ENCODE measurements around the gene COX7B.

Gene COX7B

DNA sequence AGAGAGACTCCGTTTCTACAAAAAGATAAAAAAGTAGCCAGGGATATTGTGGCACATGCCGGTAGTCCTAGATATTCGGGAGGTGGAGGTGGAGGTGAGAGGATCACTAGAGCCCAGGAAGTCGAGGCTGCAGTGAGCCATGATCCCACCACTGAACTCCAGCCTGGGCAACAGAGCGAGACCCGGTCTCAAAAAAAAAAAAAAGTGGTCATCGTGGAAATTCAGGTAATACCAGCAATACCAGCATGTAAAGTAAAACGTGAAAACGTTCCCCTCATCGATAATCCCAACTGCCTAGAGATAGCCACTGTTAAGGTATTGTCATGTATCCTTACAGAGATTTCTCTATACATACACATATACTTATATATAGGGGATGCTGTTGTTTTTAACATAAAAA, 5.6 kb upstream of the COX7B start:
- Histone ChIP-seq H3K27me3 (ENCODE audit: low read depth, low read length) (no peaks in the 10 kb centered on the region), H3K36me3 (replicated peaks; ENCODE audit: low read depth, low read length) (peaks cover 9% of the 10 kb centered on the region), H3K4me1 (ENCODE audit: low read length) (peaks cover 12% of the 10 kb centered on the region), H3K27ac (ENCODE audit: low read length) (no peak overlapping the region), H3K9ac (ENCODE audit: low read length) (peak overlapping the region; percentile 97), H2AFZ (ENCODE audit: low read depth, low read length) (no peak overlapping the region), H3K9me3 (ENCODE audit: insufficient read depth, low read length) (no peaks in the 10 kb centered on the region), H3K79me2 (ENCODE audit: low read length) (peaks cover 60% of the 10 kb centered on the region), H4K20me1 (ENCODE audit: insufficient read depth, low read length) (peaks cover 12% of the 10 kb centered on the region), H3K4me3 (ENCODE audit: low read length) (peak overlapping the region; percentile 99), H3K4me2 (ENCODE audit: low read length) (peak overlapping the region; percentile 74)
- TF ChIP-seq, protein P1, sequence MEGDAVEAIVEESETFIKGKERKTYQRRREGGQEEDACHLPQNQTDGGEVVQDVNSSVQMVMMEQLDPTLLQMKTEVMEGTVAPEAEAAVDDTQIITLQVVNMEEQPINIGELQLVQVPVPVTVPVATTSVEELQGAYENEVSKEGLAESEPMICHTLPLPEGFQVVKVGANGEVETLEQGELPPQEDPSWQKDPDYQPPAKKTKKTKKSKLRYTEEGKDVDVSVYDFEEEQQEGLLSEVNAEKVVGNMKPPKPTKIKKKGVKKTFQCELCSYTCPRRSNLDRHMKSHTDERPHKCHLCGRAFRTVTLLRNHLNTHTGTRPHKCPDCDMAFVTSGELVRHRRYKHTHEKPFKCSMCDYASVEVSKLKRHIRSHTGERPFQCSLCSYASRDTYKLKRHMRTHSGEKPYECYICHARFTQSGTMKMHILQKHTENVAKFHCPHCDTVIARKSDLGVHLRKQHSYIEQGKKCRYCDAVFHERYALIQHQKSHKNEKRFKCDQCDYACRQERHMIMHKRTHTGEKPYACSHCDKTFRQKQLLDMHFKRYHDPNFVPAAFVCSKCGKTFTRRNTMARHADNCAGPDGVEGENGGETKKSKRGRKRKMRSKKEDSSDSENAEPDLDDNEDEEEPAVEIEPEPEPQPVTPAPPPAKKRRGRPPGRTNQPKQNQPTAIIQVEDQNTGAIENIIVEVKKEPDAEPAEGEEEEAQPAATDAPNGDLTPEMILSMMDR (IDR thresholded peaks at IDR 0.05; ENCODE audit: low read depth, low read length) = no peak
- TF ChIP-seq EZH2phosphoT487 (IDR thresholded peaks at IDR 0.05; ENCODE audit: low read depth) = no peak

DNA sequence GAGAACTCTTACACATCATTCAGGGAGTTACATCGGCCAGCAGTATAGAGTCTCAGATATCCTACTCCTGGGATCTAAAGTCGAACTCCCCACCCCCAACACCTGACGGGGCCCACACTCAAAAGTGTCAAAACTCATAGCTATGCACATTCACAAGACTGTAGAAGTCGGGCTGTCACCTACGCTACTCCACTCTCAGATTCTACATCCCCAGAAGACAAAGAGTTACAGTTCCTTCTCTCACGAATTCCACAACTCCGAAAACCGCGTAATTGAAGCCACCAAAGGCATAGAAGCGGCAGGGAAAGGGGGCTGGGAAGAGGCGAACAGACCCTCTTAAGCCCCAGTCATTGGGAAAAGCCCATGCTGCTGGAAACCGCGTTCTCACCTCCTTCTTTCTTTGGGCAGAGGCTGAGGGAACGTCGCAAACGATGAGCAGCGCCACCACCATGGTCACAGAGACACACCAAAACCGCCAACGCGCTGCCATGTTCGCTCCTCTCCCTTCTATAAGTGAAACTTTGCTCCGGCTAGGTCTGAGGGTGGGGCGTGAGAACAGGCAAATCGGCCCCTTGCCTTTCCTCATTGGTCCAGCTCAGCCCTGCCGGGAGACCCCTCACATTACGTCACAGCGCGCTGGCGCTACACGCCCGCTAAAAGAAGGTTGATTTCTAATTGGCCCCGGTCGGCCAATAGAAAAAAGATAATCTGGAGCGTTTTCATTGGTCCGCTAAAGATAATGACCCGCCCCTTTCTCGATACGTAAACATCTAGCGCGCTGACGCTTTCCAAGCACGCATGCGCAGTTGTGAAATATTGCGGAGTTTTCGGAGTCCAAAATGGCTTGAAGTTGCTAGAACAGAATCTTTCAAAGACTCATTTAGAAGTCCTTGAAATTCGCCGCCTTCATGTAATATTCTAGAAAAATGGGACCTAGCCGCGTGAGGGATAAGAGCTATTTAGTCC, 4.1 kb upstream of the COX7B start, which contains the start of gene MAGT1:
Gene MAGT1 (minus strand): TSS at position 515 of the 966 bp plus-strand sequence. CDS start 25 bp downstream, at position 490.
- peak within 1 kb of the TSS; percentile 74 for H3K4me2 ChIP-seq (ENCODE audit: low read length)
- peak within 1 kb of the TSS; percentile 97 for H3K9ac ChIP-seq (ENCODE audit: low read length)

DNA sequence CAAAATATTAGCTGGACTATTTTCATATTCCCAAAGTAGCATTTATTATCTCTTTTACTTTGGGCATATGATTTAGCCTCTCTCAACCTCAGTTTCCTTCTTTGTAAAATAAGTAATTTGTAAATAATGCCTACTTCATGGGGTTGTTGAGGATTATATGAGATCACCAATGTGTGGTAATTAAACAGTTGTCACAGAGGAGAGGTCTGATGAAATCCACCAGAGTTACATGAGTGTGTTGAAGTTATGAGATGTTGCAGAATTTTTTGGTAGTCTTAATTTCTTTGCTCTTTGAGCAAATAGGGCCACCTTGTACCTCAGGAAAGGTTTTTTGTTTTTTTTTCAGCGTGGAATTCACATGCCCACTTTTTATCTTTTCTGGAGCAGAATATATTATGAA, 1.4 kb downstream of the COX7B start:
- Histone ChIP-seq H3K79me2 (ENCODE audit: low read length) (peaks cover 36% of the 10 kb centered on the region), H3K27ac (ENCODE audit: low read length) (no peak overlapping the region), H3K4me3 (ENCODE audit: low read length) (peak overlapping the region; percentile 100), H3K4me1 (ENCODE audit: low read length) (peaks cover 11% of the 10 kb centered on the region), H3K9me3 (ENCODE audit: insufficient read depth, low read length) (no peaks in the 10 kb centered on the region), H3K4me2 (ENCODE audit: low read length) (peak overlapping the region; percentile 85), H3K36me3 (replicated peaks; ENCODE audit: low read depth, low read length) (peaks cover 23% of the 10 kb centered on the region), H4K20me1 (ENCODE audit: insufficient read depth, low read length) (no peaks in the 10 kb centered on the region), H3K9ac (ENCODE audit: low read length) (peak overlapping the region; percentile 90; the same call in 1 of the 2 replicates), H2AFZ (ENCODE audit: low read depth, low read length) (no peak overlapping the region), H3K27me3 (ENCODE audit: low read depth, low read length) (no peaks in the 10 kb centered on the region)
- TF ChIP-seq, protein P1 (IDR thresholded peaks at IDR 0.05; ENCODE audit: low read depth, low read length) = no peak
- no peak for TF ChIP-seq EZH2phosphoT487 (IDR thresholded peaks at IDR 0.05; ENCODE audit: low read depth)

More for the DNA sequence above, 4.1 kb upstream of the COX7B start, which contains the start of gene MAGT1:
- peaks cover 12% of the 10 kb centered on the region for H3K4me1 ChIP-seq (ENCODE audit: low read length)
- H3K27ac ChIP-seq (ENCODE audit: low read length) = peak within 1 kb of the TSS; percentile 77
- H3K79me2 ChIP-seq (ENCODE audit: low read length) = peaks cover 59% of the 10 kb centered on the region
- no peaks in the 10 kb centered on the region for H3K27me3 ChIP-seq (ENCODE audit: low read depth, low read length)
- H4K20me1 ChIP-seq (ENCODE audit: insufficient read depth, low read length) = peaks cover 8% of the 10 kb centered on the region
- no peaks in the 10 kb centered on the region for H3K9me3 ChIP-seq (ENCODE audit: insufficient read depth, low read length)
- TF ChIP-seq EZH2phosphoT487 (IDR thresholded peaks at IDR 0.05; ENCODE audit: low read depth) = no peak
- TF ChIP-seq, protein P1 (IDR thresholded peaks at IDR 0.05; ENCODE audit: low read depth, low read length) = 0 out of 2 replicates have a peak, but pooled peaks have one; percentile 11
- H2AFZ ChIP-seq (ENCODE audit: low read depth, low read length) = peak within 1 kb of the TSS; percentile 60; the same call in 1 of the 2 replicates
- peaks cover 5% of the 10 kb centered on the region for H3K36me3 ChIP-seq (replicated peaks; ENCODE audit: low read depth, low read length)
- H3K4me3 ChIP-seq (ENCODE audit: low read length) = peak within 1 kb of the TSS; percentile 99

DNA sequence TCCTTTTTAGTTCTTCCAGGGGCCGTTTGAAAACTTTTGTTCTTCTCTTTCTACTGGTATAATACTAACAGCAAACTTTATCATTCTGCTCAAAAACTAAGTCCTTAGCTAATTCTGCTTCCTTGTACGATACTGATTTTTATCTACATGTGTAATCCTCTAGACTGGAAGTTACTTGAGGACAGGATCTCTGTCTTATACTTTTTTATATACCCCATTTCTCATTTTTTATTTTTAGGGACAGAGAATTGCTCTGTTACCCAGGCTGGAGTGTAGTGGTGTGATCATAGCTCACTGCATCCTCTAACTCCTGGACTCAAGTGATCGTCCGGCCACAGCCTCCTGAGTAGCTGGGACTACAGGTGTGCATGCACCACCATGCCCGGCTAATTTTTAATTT, 2.2 kb downstream of the COX7B start:
- TF ChIP-seq, protein P1 (IDR thresholded peaks at IDR 0.05; ENCODE audit: low read depth, low read length) = no peak
- TF ChIP-seq EZH2phosphoT487 (IDR thresholded peaks at IDR 0.05; ENCODE audit: low read depth) = no peak
- no peak overlapping the region for H3K9ac ChIP-seq (ENCODE audit: low read length)
- no peaks in the 10 kb centered on the region for H3K9me3 ChIP-seq (ENCODE audit: insufficient read depth, low read length)
- H4K20me1 ChIP-seq (ENCODE audit: insufficient read depth, low read length) = no peaks in the 10 kb centered on the region
- no peak overlapping the region for H3K4me2 ChIP-seq (ENCODE audit: low read length)
- H3K4me3 ChIP-seq (ENCODE audit: low read length) = no peak overlapping the region
- no peak overlapping the region for H3K27ac ChIP-seq (ENCODE audit: low read length)
- no peaks in the 10 kb centered on the region for H3K27me3 ChIP-seq (ENCODE audit: low read depth, low read length)
- H2AFZ ChIP-seq (ENCODE audit: low read depth, low read length) = no peak overlapping the region
- H3K4me1 ChIP-seq (ENCODE audit: low read length) = peaks cover 7% of the 10 kb centered on the region
- H3K79me2 ChIP-seq (ENCODE audit: low read length) = peaks cover 36% of the 10 kb centered on the region
- H3K36me3 ChIP-seq (replicated peaks; ENCODE audit: low read depth, low read length) = peaks cover 23% of the 10 kb centered on the region

Data from OCI-LY3 (cell line).